IMR-90 (cell line): ENCODE measurements around the gene RHOC. TPM values are rescaled to one million over a fixed set of nuclear protein-coding genes. Genes with fewer than 3 reads are reported as not detected.

Experiments used
- ATAC-seq: fragments of 200-7000 bp; cut with Tn5 transposase; 2 replicates; pipeline ENCODE4 v1.9.1; 2020; ENCODE audit warnings: low read depth, mild to moderate bottlenecking, moderate library complexity
- BruUV-seq: library from RNA; stranded (reverse); fragments of 400-500 nt; replicated peaks from 2 replicates; lab custom pipeline; 2021; lab: Mats Ljungman, UMichigan
- CTCF ChIA-PET: fragments of 300-600 bp; formaldehyde crosslinking; extraction: SDS; loops from one replicate; lab custom pipeline; 2021; ENCODE audit warnings: antibody characterized with exemption; lab: Yijun Ruan, JAX
- POLR2A ChIA-PET: fragments of 300-600 bp; sonication (Branson Sonifier 250); formaldehyde crosslinking; loops from one replicate; lab custom pipeline; 2022; ENCODE audit warnings: antibody characterized with exemption; ENCODE audit not compliant: unreplicated experiment; lab: Charles Lee
- DNase-seq: peaks from one replicate; pipeline ENCODE4 v3.0.0; 2013
- H2AFZ ChIP-seq: replicated peaks from 2 replicates; pipeline ENCODE3; 2013; ENCODE audit warnings: low read length, mild to moderate bottlenecking; ENCODE audit not compliant: poor library complexity
- H2AK5ac ChIP-seq: 2 replicates; pipeline ENCODE4 v1.6.1; 2013; ENCODE audit warnings: low read depth, low read length, inconsistent platforms
- H2AK9ac ChIP-seq: replicated peaks from 2 replicates; pipeline ENCODE3; 2013; ENCODE audit warnings: mild to moderate bottlenecking, low read depth, low read length, moderate library complexity; ENCODE audit not compliant: poor library complexity
- H2BK120ac ChIP-seq: 2 replicates; pipeline ENCODE4 v1.6.1; 2013; ENCODE audit warnings: low read depth, low read length, inconsistent platforms
- H2BK15ac ChIP-seq: 3 replicates; pipeline ENCODE4 v1.6.1; 2013; ENCODE audit warnings: low read depth, low read length, inconsistent platforms
- H2BK20ac ChIP-seq: 2 replicates; pipeline ENCODE4 v1.6.1; 2013; ENCODE audit warnings: low read depth, mild to moderate bottlenecking, inconsistent platforms, low read length, moderate library complexity
- H2BK5ac ChIP-seq: 2 replicates; pipeline ENCODE4 v1.6.1; 2013; ENCODE audit warnings: mild to moderate bottlenecking, low read depth, low read length, inconsistent platforms; ENCODE audit not compliant: poor library complexity, severe bottlenecking
- H3K14ac ChIP-seq: replicated peaks from 2 replicates; pipeline ENCODE4 v1.6.1; 2013; ENCODE audit warnings: low read depth, low read length, inconsistent platforms
- H3K18ac ChIP-seq: 2 replicates; pipeline ENCODE4 v1.6.1; 2013; ENCODE audit warnings: low read depth, low read length, control low read depth
- H3K23ac ChIP-seq: 2 replicates; pipeline ENCODE4 v1.6.1; 2013; ENCODE audit warnings: low read depth, low read length, inconsistent platforms
- H3K27ac ChIP-seq: 2 replicates; pipeline ENCODE4 v1.5.1; 2013; ENCODE audit warnings: mild to moderate bottlenecking, control low read depth, low read length; ENCODE audit not compliant: insufficient read depth
- H3K27me3 ChIP-seq: 2 replicates; pipeline ENCODE4 v1.6.1; 2013; ENCODE audit warnings: low read length; ENCODE audit not compliant: control insufficient read depth, insufficient read depth
- H3K36me3 ChIP-seq: 2 replicates; pipeline ENCODE4 v1.6.1; 2013; ENCODE audit warnings: low read length, mixed read lengths; ENCODE audit not compliant: control insufficient read depth, insufficient read depth
- H3K4ac ChIP-seq: 2 replicates; pipeline ENCODE4 v1.6.1; 2013; ENCODE audit warnings: low read depth, low read length, inconsistent platforms
- H3K4me1 ChIP-seq: 2 replicates; pipeline ENCODE4 v1.6.1; 2013; ENCODE audit warnings: low read length, mixed read lengths; ENCODE audit not compliant: control insufficient read depth, insufficient read depth
- H3K4me2 ChIP-seq: 2 replicates; pipeline ENCODE4 v1.6.1; 2013; ENCODE audit warnings: low read depth, mild to moderate bottlenecking, control low read depth, low read length, moderate library complexity
- H3K4me3 ChIP-seq: 2 replicates; pipeline ENCODE4 v1.5.1; 2013; ENCODE audit warnings: low read depth, mild to moderate bottlenecking, control low read depth, low read length, moderate library complexity; ENCODE audit not compliant: insufficient read depth
- H3K56ac ChIP-seq: 2 replicates; pipeline ENCODE4 v1.6.1; 2013; ENCODE audit warnings: low read length, inconsistent platforms; ENCODE audit not compliant: insufficient read depth; ENCODE audit errors: extremely low read depth
- H3K79me1 ChIP-seq, 2 experiments: 2 replicates each; pipeline ENCODE4 v1.6.1; 2013; ENCODE audit warnings: low read length in 2 of 2, inconsistent platforms in 1 of 2, low read depth in 1 of 2
- H3K9ac ChIP-seq: 2 replicates; pipeline ENCODE4 v1.6.1; 2013; ENCODE audit warnings: low read depth, low read length, control low read depth
- H3K9me1 ChIP-seq: 2 replicates; pipeline ENCODE4 v1.6.1; 2013; ENCODE audit warnings: low read length, inconsistent platforms; ENCODE audit not compliant: insufficient read depth
- H3K9me3 ChIP-seq: 2 replicates; pipeline ENCODE4 v1.6.1; 2013; ENCODE audit warnings: low read length; ENCODE audit not compliant: control insufficient read depth, insufficient read depth
- H4K20me1 ChIP-seq: 2 replicates; pipeline ENCODE4 v1.6.1; 2013; ENCODE audit warnings: low read length, inconsistent platforms; ENCODE audit not compliant: insufficient read depth
- H4K5ac ChIP-seq: 2 replicates; pipeline ENCODE4 v1.6.1; 2013; ENCODE audit warnings: mild to moderate bottlenecking, low read depth, low read length, control low read depth
- H4K8ac ChIP-seq, 2 experiments: 2 replicates each; pipeline ENCODE4 v1.6.1; 2013; ENCODE audit warnings: low read depth in 2 of 2, low read length in 2 of 2, control low read depth in 1 of 2, inconsistent platforms in 1 of 2
- H4K91ac ChIP-seq: 2 replicates; pipeline ENCODE4 v1.6.1; 2013; ENCODE audit warnings: low read depth, low read length, inconsistent platforms; ENCODE audit not compliant: insufficient read depth
- BHLHE40 ChIP-seq: fragments of 150-350 bp; IDR thresholded peaks from 2 replicates; pipeline ENCODE4 v1.6.1; 2016; ENCODE audit warnings: mild to moderate bottlenecking, low read depth, low read length
- CEBPB ChIP-seq: IDR thresholded peaks from 2 replicates; pipeline ENCODE4 v1.6.1; 2012; ENCODE audit warnings: low read depth, low read length, improper control_type of control experiment
- CHD1 ChIP-seq: IDR thresholded peaks from 2 replicates; pipeline ENCODE4 v1.6.1; 2012; ENCODE audit warnings: low read depth, low read length, improper control_type of control experiment
- FOS ChIP-seq: fragments of 150-350 bp; IDR thresholded peaks from 2 replicates; pipeline ENCODE4 v1.6.1; 2016; ENCODE audit warnings: low read depth, low read length
- MAFK ChIP-seq: IDR thresholded peaks from 2 replicates; pipeline ENCODE4 v1.6.1; 2012; ENCODE audit warnings: low read depth, low read length, improper control_type of control experiment
- MAZ ChIP-seq: IDR thresholded peaks from 2 replicates; pipeline ENCODE4 v1.6.1; 2012; ENCODE audit warnings: low read depth, mild to moderate bottlenecking, low read length, improper control_type of control experiment, moderate library complexity, borderline replicate concordance
- MXI1 ChIP-seq: IDR thresholded peaks from 2 replicates; pipeline ENCODE4 v1.6.1; 2012; ENCODE audit warnings: low read depth, mild to moderate bottlenecking, low read length, moderate library complexity, borderline replicate concordance
- NFE2L2 ChIP-seq: fragments of 150-350 bp; IDR thresholded peaks from 2 replicates; pipeline ENCODE4 v1.6.1; 2016; ENCODE audit warnings: low read depth, mild to moderate bottlenecking, low read length
- POLR2A ChIP-seq: IDR thresholded peaks from 2 replicates; pipeline ENCODE4 v1.6.1; 2012; ENCODE audit warnings: mild to moderate bottlenecking, low read depth, low read length
- RAD21 ChIP-seq: IDR thresholded peaks from 2 replicates; pipeline ENCODE4 v1.6.1; 2012; ENCODE audit warnings: low read length, improper control_type of control experiment
- RCOR1 ChIP-seq: IDR thresholded peaks from 2 replicates; pipeline ENCODE4 v1.6.1; 2012; ENCODE audit warnings: mild to moderate bottlenecking, low read length, improper control_type of control experiment; ENCODE audit not compliant: insufficient replicate concordance
- RFX5 ChIP-seq: IDR thresholded peaks from 2 replicates; pipeline ENCODE4 v1.8.0; 2012; ENCODE audit warnings: low read depth, mild to moderate bottlenecking, low read length, moderate library complexity
- SMC3 ChIP-seq: fragments of 150-350 bp; IDR thresholded peaks from 2 replicates; pipeline ENCODE4 v1.6.1; 2016; ENCODE audit warnings: low read depth, mild to moderate bottlenecking, antibody characterized with exemption, low read length, moderate library complexity
- WGBS, 2 experiments: methylation state at CpG; one replicate each; pipeline versions ENCODE4 v1.1.5 to v1.1.7; 2013; ENCODE audit warnings: missing lambda C conversion rate in 2 of 2; ENCODE audit not compliant: insufficient read length in 1 of 2; ENCODE audit errors: extremely low coverage in 2 of 2; 5-methylcytosine and 5-hydroxymethylcytosine counted together
- dilution Hi-C: fragments of 300-500 bp; cut with HindIII; formaldehyde crosslinking; loops from one replicate; pipeline ENCODE4 v1.14.3; 2018; ENCODE audit warnings: low sequenced_read_pairs; ENCODE audit not compliant: unreplicated experiment
- in situ Hi-C: fragments of 300-500 bp; cut with MboI; formaldehyde crosslinking; loops from 3 replicates; pipeline ENCODE4 v1.14.3; 2019; ENCODE audit warnings: low sequenced_read_pairs, inconsistent platforms, mixed read lengths
- intact Hi-C: fragments of 100-400 bp; cut with micrococcal nuclease; formaldehyde crosslinking; loops from 2 replicates; pipeline ENCODE4 v1.10.0; 2022
- polyA plus RNA-seq, 3 experiments: library from polyadenylated mRNA; depleted of rRNA; stranded (reverse); fragments of >200 nt; gene quantifications; 2 replicates each; pipeline ENCODE4 v1.2.3, GENCODE V29; 2012; ENCODE audit warnings: low replicate concordance in 1 of 3
- total RNA-seq: library from RNA; depleted of rRNA; stranded (reverse); fragments of >200 nt; gene quantifications from 2 replicates; pipeline ENCODE4 v1.2.3, GENCODE V29; 2012
- TF ChIP-seq, protein P1 (sequence below): conservative IDR thresholded peaks from 2 replicates; pipeline ENCODE4 v1.5.1; 2012; ENCODE audit warnings: mild to moderate bottlenecking, low read depth, low read length, improper control_type of control experiment
- TF ChIP-seq, protein P2 (sequence below): fragments of 150-350 bp; IDR thresholded peaks from 2 replicates; pipeline ENCODE4 v1.6.1; 2016; ENCODE audit warnings: low read depth, mild to moderate bottlenecking, low read length, moderate library complexity, borderline replicate concordance
- TF ChIP-seq, protein P3 (sequence below): fragments of 150-350 bp; IDR thresholded peaks from 2 replicates; pipeline ENCODE4 v1.6.1; 2017; ENCODE audit warnings: mild to moderate bottlenecking, antibody characterized with exemption, low read length, low read depth

Gene RHOC
- total and polyA plus RNA-seq, 2 of the 4 experiments (the other 2 are of a cell fraction), result 764 to 839 TPM

DNA sequence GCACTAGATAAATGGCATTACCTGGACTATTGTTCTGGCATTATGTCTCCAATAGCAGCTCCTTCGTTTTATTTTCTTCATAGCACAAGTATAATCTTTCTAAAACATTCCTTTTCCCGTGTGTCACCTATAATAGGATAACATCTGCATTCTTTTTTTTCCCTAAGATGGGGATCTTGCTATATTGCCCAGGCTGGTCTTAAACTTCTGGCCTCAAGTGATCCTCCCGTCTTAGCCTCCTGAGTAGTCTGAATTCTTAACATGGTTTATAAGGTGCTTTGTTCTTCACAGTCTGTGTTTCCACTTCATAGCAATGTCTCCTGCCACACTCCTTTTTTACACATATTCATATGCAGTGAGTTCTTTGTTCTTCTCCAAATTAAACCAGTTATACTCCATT is 41.1 kb downstream of the RHOC start:
- no peaks in the 10 kb centered on the region for H3K4me1 ChIP-seq
- H2BK15ac ChIP-seq, result no peak overlapping the region
- H4K20me1 ChIP-seq, result peaks cover 3% of the 10 kb centered on the region; the same call in 1 of the 2 replicates
- H4K8ac ChIP-seq, result no peak overlapping the region
- no peak for TF ChIP-seq POLR2A
- TF ChIP-seq CHD1, result no peak
- TF ChIP-seq RCOR1, result no peak
- no peak for TF ChIP-seq RFX5
- TF ChIP-seq, protein P1, sequence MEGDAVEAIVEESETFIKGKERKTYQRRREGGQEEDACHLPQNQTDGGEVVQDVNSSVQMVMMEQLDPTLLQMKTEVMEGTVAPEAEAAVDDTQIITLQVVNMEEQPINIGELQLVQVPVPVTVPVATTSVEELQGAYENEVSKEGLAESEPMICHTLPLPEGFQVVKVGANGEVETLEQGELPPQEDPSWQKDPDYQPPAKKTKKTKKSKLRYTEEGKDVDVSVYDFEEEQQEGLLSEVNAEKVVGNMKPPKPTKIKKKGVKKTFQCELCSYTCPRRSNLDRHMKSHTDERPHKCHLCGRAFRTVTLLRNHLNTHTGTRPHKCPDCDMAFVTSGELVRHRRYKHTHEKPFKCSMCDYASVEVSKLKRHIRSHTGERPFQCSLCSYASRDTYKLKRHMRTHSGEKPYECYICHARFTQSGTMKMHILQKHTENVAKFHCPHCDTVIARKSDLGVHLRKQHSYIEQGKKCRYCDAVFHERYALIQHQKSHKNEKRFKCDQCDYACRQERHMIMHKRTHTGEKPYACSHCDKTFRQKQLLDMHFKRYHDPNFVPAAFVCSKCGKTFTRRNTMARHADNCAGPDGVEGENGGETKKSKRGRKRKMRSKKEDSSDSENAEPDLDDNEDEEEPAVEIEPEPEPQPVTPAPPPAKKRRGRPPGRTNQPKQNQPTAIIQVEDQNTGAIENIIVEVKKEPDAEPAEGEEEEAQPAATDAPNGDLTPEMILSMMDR, result no peak
- no peak for TF ChIP-seq CEBPB
- TF ChIP-seq RAD21, result no peak
- TF ChIP-seq, protein P2, sequence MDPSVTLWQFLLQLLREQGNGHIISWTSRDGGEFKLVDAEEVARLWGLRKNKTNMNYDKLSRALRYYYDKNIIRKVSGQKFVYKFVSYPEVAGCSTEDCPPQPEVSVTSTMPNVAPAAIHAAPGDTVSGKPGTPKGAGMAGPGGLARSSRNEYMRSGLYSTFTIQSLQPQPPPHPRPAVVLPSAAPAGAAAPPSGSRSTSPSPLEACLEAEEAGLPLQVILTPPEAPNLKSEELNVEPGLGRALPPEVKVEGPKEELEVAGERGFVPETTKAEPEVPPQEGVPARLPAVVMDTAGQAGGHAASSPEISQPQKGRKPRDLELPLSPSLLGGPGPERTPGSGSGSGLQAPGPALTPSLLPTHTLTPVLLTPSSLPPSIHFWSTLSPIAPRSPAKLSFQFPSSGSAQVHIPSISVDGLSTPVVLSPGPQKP, result no peak
- no peak for TF ChIP-seq FOS
- TF ChIP-seq MAFK, result no peak
- no peak for TF ChIP-seq NFE2L2
- TF ChIP-seq BHLHE40, result no peak
- TF ChIP-seq, protein P3, sequence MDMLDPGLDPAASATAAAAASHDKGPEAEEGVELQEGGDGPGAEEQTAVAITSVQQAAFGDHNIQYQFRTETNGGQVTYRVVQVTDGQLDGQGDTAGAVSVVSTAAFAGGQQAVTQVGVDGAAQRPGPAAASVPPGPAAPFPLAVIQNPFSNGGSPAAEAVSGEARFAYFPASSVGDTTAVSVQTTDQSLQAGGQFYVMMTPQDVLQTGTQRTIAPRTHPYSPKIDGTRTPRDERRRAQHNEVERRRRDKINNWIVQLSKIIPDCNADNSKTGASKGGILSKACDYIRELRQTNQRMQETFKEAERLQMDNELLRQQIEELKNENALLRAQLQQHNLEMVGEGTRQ, result no peak
- no peak for TF ChIP-seq MXI1
- TF ChIP-seq SMC3, result no peak
- TF ChIP-seq MAZ, result no peak
- no peak overlapping the region for H2AK9ac ChIP-seq
- H3K18ac ChIP-seq, result no peak overlapping the region
- no CpG with 5 or more reads among the region's 3 CpGs for WGBS, 2 experiments
- H2AK5ac ChIP-seq, result no peak overlapping the region
- dilution Hi-C loops, result no loop called here
- no peak overlapping the region for H2BK20ac ChIP-seq
- no peak overlapping the region for H3K56ac ChIP-seq
- no peak overlapping the region for H3K4ac ChIP-seq
- H3K27me3 ChIP-seq, result no peaks in the 10 kb centered on the region
- no peak overlapping the region for H3K27ac ChIP-seq
- H4K5ac ChIP-seq, result no peak overlapping the region
- no TSS peak for BruUV-seq
- ATAC-seq (no peak), DNase-seq (no peak)
- CTCF ChIA-PET, result no interaction called here
- H2BK120ac ChIP-seq, result no peak overlapping the region
- no peak overlapping the region for H3K23ac ChIP-seq
- H3K4me3 ChIP-seq, result no peak overlapping the region
- no peak overlapping the region for H3K4me2 ChIP-seq
- no peak overlapping the region for H4K91ac ChIP-seq
- H2AFZ ChIP-seq, result no peak overlapping the region
- H3K9me1 ChIP-seq, result 0 out of 2 replicates have a peak, but pooled peaks cover 2% of the 10 kb centered on the region
- no peak overlapping the region for H2BK5ac ChIP-seq
- H3K79me1 ChIP-seq, result peaks cover 11 to 13% of the 10 kb centered on the region in 2 experiments
- H3K9me3 ChIP-seq, result no peaks in the 10 kb centered on the region
- peaks cover 43% of the 10 kb centered on the region for H3K36me3 ChIP-seq
- H3K14ac ChIP-seq, result no peak overlapping the region
- intact Hi-C loops, result no loop called here
- in situ Hi-C loops, result no loop called here
- POLR2A ChIA-PET, result no interaction called here
- H3K9ac ChIP-seq, result no peak overlapping the region
